NB4 (cell line): ENCODE measurements around the gene PLEKHJ1.

Experiments
- DNase-seq: peaks from one replicate; pipeline ENCODE4 v3.0.0; 2010; ENCODE audit warnings: low read depth
- H3K4me3 ChIP-seq: one replicate; pipeline ENCODE4 v1.5.1; 2011; ENCODE audit warnings: mild to moderate bottlenecking, low read depth, low read length, moderate library complexity
- CTCF ChIP-seq: IDR thresholded peaks from one replicate; pipeline ENCODE4 v1.5.1; 2012; ENCODE audit warnings: low read depth, low read length
- MAX ChIP-seq: IDR thresholded peaks from 2 replicates; pipeline ENCODE4 v1.6.1; 2011; ENCODE audit warnings: low read depth, low read length
- MYC ChIP-seq: IDR thresholded peaks from 2 replicates; pipeline ENCODE4 v1.6.1; 2011; ENCODE audit warnings: low read depth, low read length
- POLR2A ChIP-seq: IDR thresholded peaks from 2 replicates; pipeline ENCODE4 v1.6.1; 2011; ENCODE audit warnings: mild to moderate bottlenecking; ENCODE audit not compliant: insufficient read length; ENCODE audit errors: extremely low read depth

PLEKHJ1 gene

DNA sequence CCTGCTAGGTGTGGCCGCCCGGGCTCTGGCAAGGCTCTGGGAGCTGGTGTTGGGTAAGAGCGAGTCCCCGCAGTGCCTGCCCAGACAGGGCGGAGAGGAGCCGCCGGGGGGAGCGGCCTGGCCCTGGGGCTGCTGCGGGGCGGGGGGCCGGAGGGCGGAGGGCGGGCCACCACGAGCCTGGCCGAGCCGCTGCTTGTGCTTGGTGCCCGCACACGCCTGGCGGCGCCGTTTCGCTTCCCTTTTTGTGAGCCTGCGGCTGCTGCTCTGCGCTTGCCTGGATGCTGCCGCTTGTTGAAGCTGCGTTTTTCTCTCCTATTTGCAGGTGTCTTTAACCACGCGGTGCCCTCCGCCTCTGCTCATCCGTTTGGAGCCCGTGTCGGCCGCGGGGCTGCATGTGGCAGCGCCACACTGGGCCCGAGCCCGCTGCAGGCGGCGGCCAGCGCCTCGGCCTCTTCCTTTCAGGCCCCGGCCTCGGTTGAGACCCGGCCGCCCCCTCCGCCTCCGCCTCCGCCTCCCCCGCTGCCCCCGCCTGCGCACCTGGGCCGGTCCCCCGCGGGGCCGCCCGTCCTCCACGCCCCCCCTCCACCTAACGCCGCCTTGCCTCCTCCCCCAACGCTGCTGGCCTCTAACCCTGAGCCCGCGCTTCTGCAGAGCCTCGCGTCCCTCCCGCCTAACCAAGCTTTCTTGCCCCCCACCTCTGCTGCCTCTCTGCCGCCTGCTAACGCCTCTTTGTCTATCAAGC lies 8.5 kb downstream of the PLEKHJ1 start:
- peak overlapping the region; percentile 46 for H3K4me3 ChIP-seq
- peak; percentile 94 for DNase-seq
- TF ChIP-seq MAX = peak; percentile 82
- no peak for TF ChIP-seq POLR2A
- TF ChIP-seq MYC = peak; percentile 90
- TF ChIP-seq CTCF = no peak

- peak overlapping the region; percentile 48 for H3K4me3 ChIP-seq
Measured at GRCh38 chr19:2226840-2227360, 9.2 kb downstream of the PLEKHJ1 start.

DNA sequence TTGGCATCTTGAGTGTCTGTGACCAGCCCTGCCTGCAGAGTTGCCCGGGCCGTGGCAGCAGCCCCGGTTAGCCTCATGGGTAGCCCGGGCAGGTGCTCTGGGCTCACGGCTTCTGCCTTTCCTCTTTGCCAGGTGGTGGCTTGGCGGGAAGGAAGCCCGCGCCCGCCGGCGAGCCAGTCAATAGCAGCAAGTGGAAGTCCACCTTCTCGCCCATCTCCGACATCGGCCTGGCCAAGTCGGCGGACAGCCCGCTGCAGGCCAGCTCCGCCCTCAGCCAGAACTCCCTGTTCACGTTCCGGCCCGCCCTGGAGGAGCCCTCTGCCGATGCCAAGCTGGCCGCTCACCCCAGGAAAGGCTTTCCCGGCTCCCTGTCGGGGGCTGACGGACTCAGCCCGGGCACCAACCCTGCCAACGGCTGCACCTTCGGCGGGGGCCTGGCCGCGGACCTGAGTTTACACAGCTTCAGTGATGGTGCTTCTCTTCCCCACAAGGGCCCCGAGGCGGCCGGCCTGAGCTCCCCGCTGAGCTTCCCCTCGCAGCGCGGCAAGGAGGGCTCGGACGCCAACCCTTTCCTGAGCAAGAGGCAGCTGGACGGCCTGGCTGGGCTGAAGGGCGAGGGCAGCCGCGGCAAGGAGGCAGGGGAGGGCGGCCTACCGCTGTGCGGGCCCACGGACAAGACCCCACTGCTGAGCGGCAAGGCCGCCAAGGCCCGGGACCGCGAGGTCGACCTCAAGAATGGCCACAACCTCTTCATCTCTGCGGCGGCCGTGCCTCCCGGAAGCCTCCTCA lies 9.9 kb downstream of the PLEKHJ1 start:
- peak overlapping the region; percentile 48 for H3K4me3 ChIP-seq
- no peak for DNase-seq
- TF ChIP-seq CTCF (no peak), MAX (no peak), POLR2A (no peak), MYC (no peak)

More at GRCh38 chr19:2226840-2227360, 9.2 kb downstream of the PLEKHJ1 start:
- TF ChIP-seq MYC = peak; percentile 73
- TF ChIP-seq MAX = peak; percentile 83
- no peak for TF ChIP-seq POLR2A
- peak; percentile 83 for DNase-seq

- H3K4me3 ChIP-seq = peak overlapping the region; percentile 48
- TF ChIP-seq CTCF = no peak
- TF ChIP-seq MAX = 0 out of 2 replicates have a peak, but pooled peaks have one; percentile 8
- DNase-seq = no peak
Measured at GRCh38 chr19:2225415-2226050, 10.6 kb downstream of the PLEKHJ1 start.

GRCh38 chr19:2224754-2225349 lies 11.3 kb downstream of the PLEKHJ1 start:
- DNase-seq = no peak
- no peak for TF ChIP-seq MAX
- no peak for TF ChIP-seq CTCF
- TF ChIP-seq POLR2A = no peak
- no peak for TF ChIP-seq MYC
- H3K4me3 ChIP-seq = no peak overlapping the region
